ENCODE measurements around the gene ZNF821. TPM values are rescaled to one million over a fixed set of nuclear protein-coding genes. Genes with fewer than 3 reads are reported as not detected.
"Not testable (repeated sequence)": the region's sequence is repeated elsewhere in the genome, so short reads cannot be mapped to it uniquely, and the experiment has no call there.

ZNF821 gene
- polyA plus RNA-seq, 3 donors = 2.9 to 6.6 (median 3.4) TPM

GRCh38 chr16:71840052-71840451, 43.9 kb downstream of the ZNF821 start:
- no peak overlapping the region for H3K27ac ChIP-seq (ENCODE audit: low read depth, low read length)
- 52 to 77% (median 73%) methylated on average over 7 of the region's 7 CpGs for WGBS, 3 donors

DNA sequence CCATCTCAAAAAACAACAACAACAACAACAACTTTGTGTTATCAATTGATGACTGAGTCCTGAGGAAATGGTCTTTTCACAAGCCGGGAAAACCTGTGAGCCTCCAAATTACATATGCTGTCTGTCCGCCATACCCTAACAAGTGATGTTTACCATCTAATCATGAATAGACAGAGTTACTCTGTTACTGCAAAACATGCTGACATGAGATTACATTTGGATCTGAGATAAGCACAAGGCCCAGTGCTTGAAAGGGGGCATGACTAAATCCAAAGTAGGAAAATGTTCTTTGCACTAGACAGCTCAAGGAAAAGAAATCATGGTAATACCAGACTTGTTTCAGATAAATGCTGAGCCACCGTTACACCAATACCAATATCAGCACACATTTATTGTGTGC, 46.8 kb downstream of the ZNF821 start:
- 75 to 90% (median 90%) methylated on average over 3 of the region's 3 CpGs for WGBS, 3 donors
- no peak overlapping the region for H3K27ac ChIP-seq (ENCODE audit: low read depth, low read length)

DNA sequence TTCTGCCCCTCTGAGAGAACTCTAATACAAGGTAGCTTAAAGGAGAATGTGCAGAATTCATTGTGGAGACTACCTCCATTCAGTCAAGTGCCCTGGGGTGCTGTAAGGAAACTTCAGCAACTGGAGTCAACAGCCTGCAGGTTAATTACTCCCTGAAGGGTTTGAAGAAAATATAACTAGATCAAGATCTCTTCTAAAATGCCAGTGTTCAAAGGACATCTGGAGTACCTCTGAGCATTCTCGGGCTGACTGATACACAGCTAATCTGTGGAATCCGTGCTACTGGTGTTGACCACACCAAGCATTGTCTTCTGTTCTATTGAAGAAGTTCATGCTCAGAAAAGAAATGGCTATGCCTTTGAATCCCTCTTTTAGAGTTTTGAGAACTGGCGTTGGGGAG, 49.7 kb downstream of the ZNF821 start:
- WGBS, 3 donors = 68 to 89% (median 83%) methylated on average over 3 of the region's 3 CpGs
- no peak overlapping the region for H3K27ac ChIP-seq (ENCODE audit: low read depth, low read length)

GRCh38 chr16:71832112-71832511, 51.9 kb downstream of the ZNF821 start:
- 91 to 94% (median 93%) methylated on average over 2 of the region's 2 CpGs for WGBS, 3 donors
- H3K27ac ChIP-seq (ENCODE audit: low read depth, low read length) = not testable (repeated sequence)

- not testable (repeated sequence) for H3K27ac ChIP-seq (ENCODE audit: low read depth, low read length)
- WGBS, 3 donors = 74 to 93% (median 91%) methylated on average over 3 of the region's 3 CpGs
Observed at GRCh38 chr16:71831698-71832097, 52.3 kb downstream of the ZNF821 start.

GRCh38 chr16:71830359-71830758, 53.6 kb downstream of the ZNF821 start:
- 85 to 90% (median 86%) methylated on average over 2 of the region's 2 CpGs for WGBS, 3 donors
- H3K27ac ChIP-seq (ENCODE audit: low read depth, low read length) = no peak overlapping the region

- no peak overlapping the region for H3K27ac ChIP-seq (ENCODE audit: low read depth, low read length)
- 66 to 80% (median 72%) methylated on average over 5 of the region's 5 CpGs for WGBS, 3 donors
Observed at GRCh38 chr16:71826533-71827017, 57.4 kb downstream of the ZNF821 start.

- not testable (repeated sequence) for H3K27ac ChIP-seq (ENCODE audit: low read depth, low read length)
- 77 to 86% (median 78%) methylated on average over 10 of the region's 10 CpGs for WGBS, 3 donors
Observed at GRCh38 chr16:71817155-71817500, 66.9 kb downstream of the ZNF821 start.

DNA sequence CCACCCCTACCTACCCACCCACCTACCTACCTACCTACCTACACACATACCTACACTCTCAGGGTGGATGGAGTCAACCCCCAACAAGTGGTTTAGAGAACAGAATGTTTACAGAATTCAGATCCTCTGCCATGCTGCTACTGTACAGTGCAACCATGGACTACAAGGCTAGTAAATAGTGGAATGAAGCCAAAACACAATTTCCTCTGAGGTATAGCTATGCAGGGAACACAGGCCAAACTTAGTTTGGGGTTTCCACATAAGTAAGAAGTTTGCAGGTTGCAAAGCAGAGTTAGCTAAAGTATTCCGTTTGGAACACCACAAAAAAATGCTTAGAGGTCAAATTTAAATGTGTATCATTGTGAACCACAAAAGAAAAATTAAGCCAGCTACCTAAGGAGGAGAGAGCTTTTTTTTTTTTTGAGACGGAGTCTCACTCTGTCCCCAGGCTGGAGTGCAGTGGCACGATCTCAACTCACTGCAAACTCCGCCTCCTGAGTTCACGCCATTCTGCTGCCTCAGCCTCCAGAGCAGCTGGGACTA, 72.7 kb downstream of the ZNF821 start:
- 68 to 88% (median 71%) methylated on average over 5 of the region's 5 CpGs for WGBS, 3 donors
- H3K27ac ChIP-seq (ENCODE audit: low read depth, low read length) = no peak overlapping the region

GRCh38 chr16:71810155-71810530, 73.8 kb downstream of the ZNF821 start:
- H3K27ac ChIP-seq (ENCODE audit: low read depth, low read length) = not testable (repeated sequence)
- WGBS, 3 donors = 69 to 90% (median 77%) methylated on average over 11 of the region's 11 CpGs

Other genes starting within 250 kb of the ZNF821 start
- gene PHLPP2, start 159.5 kb downstream of the ZNF821 start, polyA plus RNA-seq = 1 to 10 TPM; 1.1 to 3.5 (median 1.6) TPM
- gene AP1G1, start 75.3 kb downstream of the ZNF821 start, polyA plus RNA-seq = 10 to 100 TPM; 13.3 to 23.4 (median 22.9) TPM
- 10 to 100 TPM in 2 of 3 donors, 1 to 10 TPM in 1; 8.3 to 17.6 (median 15.0) TPM for gene ATXN1L, start 38.2 kb downstream of the ZNF821 start, polyA plus RNA-seq
- gene IST1, start 11.3 kb upstream of the ZNF821 start, polyA plus RNA-seq = 100 to 1,000 TPM in 1 of 3 donors, 10 to 100 TPM in 2; 69.9 to 132 (median 94.0) TPM
- gene PKD1L3, start 116.2 kb upstream of the ZNF821 start, polyA plus RNA-seq = under 1 TPM; 0.01 to 0.11 (median 0.04) TPM
- 10 to 100 TPM in 1 of 3 donors, 1 to 10 TPM in 2; 5.3 to 14.7 (median 7.4) TPM for gene DHODH, start 124.6 kb upstream of the ZNF821 start, polyA plus RNA-seq
- 100 to 1,000 TPM in 2 of 3 donors, 10 to 100 TPM in 1; 49.0 to 576 (median 128) TPM for gene HP, start 170.3 kb upstream of the ZNF821 start, polyA plus RNA-seq
- gene HPR, start 179.0 kb upstream of the ZNF821 start, polyA plus RNA-seq = 1 to 10 TPM in 2 of 3 donors, under 1 TPM in 1; 0.35 to 2.8 (median 2.4) TPM
- gene TXNL4B, start 209.4 kb upstream of the ZNF821 start, polyA plus RNA-seq = 10 to 100 TPM in 1 of 3 donors, 1 to 10 TPM in 2; 6.9 to 10.1 (median 8.2) TPM
- gene DHX38, start 209.7 kb upstream of the ZNF821 start, polyA plus RNA-seq = 10 to 100 TPM; 17.8 to 46.7 (median 42.2) TPM

Data from adipose tissue (tissue), 3 donors.